Adipose tissue (tissue), 3 donors: ENCODE data around the gene IL10. TPM values are rescaled to one million over a fixed set of nuclear protein-coding genes. Genes with fewer than 3 reads are reported as not detected.
"Not testable (repeated sequence)": the region's sequence is repeated elsewhere in the genome, so short reads cannot be mapped to it uniquely, and the experiment has no call there.

Experiments used
- H3K27ac ChIP-seq: one replicate; pipeline ENCODE4 v1.5.1; 2013; ENCODE audit warnings: low read depth, low read length
- WGBS, 3 donors: extraction: QIAGEN DNeasy Blood & Tissue Kit; methylation state at CpG; one replicate each; pipeline ENCODE4 v1.1.7; 2013; 5-methylcytosine and 5-hydroxymethylcytosine counted together
- polyA plus RNA-seq, 3 donors: library from polyadenylated mRNA; stranded (reverse); fragments of 200-250 nt; gene quantifications; one replicate each; pipeline ENCODE4 v1.2.3, GENCODE V29; 2013
- donor health status: healthy with polysubstance abuse.
- donor health status: Bipolar disorder and iron deficiency.
- donor health status: healthy.

IL10 gene
- polyA plus RNA-seq, 3 donors = 0.77 to 15.1 (median 7.0) TPM

DNA sequence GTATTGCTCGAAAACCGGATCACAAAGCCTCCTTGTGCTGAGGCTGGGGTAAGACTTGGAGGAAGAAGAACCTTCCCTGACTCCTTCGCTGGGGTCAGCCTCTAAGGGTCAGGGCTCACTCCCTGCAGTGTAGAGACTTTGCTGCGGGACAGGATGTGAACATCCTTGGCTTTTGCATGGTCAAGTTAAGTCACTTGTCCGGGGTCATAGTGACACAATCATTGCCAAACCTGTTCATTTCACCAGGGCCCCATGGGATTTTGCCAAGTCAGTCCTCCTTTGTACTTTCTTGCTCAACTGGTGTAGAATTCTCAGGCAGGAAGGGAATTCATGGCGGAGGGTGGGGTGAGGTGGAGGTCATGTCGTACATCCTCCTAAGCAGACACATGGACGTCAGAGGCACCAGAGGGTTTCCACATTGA, 24.7 kb upstream of the IL10 start:
- 61 to 84% (median 63%) methylated on average over 8 of the region's 8 CpGs for WGBS, 3 donors
- no peak overlapping the region for H3K27ac ChIP-seq

DNA sequence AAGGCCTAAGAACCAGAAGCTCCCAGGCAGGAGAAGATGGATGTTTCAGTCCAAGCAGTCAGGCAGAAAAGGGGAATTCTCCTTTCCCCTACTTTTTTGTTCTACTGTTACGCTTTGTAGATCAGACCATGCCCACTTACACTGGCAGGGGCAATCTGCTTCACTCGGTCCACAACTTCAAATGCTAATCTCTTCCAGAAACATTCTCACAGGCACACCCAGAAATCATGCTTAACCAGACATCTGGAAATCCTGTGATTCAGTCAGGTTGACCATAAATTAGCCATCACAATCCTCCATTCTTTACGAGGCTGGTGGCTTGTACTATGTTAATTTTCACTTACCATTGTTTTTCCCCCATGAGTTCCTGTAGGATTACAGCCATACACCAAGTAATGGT, 23.8 kb upstream of the IL10 start:
- 84 to 93% (median 89%) methylated on average over 3 of the region's 3 CpGs for WGBS, 3 donors
- H3K27ac ChIP-seq = no peak overlapping the region

DNA sequence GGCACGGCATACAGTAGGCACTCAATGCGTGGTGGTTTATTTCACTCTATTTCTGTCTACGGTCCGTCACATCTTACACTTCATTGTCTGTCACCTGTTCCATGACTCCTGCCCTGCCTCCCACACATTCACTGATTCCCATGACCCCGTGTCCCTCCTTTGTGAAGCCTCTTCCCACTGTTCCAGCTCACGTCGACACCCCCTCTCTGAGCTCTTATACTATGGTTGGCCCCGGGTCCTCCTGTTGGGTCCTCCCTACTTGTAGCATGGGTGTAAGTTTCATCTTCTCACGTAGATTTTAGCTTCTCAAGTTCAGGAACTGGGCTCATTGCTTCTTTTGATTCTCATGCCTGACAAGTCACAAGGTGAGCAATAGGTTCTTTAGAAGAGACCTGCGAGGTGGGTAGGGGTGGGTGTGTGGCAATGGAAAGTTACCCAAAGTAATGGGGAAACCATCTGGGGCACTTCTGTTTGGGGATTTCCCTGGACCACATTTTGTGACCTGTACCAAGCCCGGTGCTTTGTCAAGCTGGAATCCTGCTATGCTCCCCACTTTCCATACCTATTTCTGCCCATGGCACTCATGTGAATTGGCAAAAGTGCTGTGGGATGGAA, 22.1 kb upstream of the IL10 start:
- no peak overlapping the region for H3K27ac ChIP-seq
- WGBS, 3 donors = 90 to 91% (median 91%) methylated on average over 11 of the region's 11 CpGs

DNA sequence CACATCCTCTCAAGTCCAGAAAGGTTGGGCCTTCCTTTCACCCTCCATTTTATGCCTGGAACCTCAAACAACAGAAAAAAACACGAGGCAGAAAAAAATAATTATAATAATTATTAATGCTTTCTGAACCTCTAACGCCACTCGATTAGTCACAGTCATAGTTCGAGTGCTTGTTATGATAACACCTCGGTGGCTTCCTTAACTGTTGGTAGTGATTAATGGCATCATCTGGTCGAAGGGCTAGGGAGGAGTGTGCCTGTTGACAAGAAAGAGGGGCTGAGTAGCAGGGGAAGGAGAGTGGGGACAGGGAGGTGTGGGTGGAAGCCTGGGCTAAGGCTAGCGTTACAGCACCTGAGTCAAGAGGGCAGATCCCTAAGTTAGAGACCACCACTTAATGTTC, 21.3 kb upstream of the IL10 start:
- no peak overlapping the region for H3K27ac ChIP-seq
- WGBS, 3 donors = 67 to 77% (median 73%) methylated on average over 7 of the region's 7 CpGs

DNA sequence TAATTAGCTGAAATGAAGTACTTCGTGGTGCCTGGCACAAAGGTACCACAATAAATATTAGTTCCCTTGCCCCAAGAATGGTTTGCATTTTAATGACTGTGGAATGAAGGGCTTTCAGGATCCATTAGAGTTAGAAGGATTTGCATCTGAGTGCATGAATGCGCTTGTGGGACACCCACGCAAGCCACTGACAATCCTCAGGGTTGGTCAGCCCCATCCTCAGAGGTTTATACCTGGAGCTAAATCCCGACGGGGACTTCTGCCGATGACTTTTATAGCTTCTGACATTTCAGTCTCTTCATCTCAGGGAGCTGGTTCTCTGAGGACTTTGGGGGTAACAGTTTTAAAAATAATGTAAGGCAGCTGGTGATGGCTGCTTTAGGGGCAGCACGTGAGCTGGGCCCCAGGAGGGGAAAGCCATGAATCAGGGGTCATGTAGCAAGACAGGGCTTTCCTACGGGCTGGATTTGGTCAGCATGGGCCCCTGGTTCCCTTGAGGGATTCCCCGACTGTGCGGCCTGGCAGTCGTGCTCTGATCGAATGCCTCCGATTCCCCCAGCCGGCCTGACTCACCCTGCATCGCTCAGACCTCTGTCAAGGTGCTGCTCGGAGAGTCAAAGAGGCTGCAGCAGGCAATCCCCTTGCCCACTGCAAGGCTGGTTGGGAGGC, 20.8 kb upstream of the IL10 start:
- 89 to 92% (median 90%) methylated on average over 16 of the region's 16 CpGs for WGBS, 3 donors
- no peak overlapping the region for H3K27ac ChIP-seq

DNA sequence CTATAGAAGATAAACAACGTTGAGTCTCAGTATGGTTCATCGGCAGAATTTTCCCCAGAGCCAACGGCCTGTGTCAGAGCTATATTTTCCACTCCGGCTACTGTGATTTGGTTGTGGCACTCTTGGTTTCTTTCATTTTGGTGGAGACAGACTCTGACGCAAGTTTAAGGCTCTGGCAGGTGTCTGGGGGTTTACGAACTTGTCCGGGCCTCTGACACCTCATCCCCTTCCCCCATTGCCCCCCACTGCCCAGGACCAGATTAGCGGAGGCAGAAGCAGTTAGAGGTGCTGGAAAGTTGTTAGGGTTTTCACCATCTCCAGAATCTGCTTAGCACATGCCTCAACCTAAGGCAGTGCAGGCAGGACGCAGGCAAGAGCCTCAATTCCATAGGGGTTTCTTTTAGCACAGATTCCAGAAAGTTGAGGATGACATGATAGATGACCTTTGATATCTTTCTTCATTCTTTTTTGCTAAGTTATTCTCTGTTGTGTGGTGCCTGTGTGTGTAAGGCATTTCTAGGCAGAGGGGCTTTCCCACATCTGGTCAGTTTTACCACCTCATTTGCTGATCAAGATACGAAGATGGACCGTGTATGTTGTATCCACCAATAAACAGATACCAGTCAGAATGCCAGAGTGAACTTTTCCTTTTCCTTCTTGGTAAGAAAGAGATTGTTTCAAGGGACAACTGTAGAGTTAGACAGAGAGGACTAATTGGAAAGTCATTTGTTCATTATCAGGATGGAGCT, 18.4 kb upstream of the IL10 start:
- no peak overlapping the region for H3K27ac ChIP-seq
- 86 to 88% (median 86%) methylated on average over 11 of the region's 11 CpGs for WGBS, 3 donors

DNA sequence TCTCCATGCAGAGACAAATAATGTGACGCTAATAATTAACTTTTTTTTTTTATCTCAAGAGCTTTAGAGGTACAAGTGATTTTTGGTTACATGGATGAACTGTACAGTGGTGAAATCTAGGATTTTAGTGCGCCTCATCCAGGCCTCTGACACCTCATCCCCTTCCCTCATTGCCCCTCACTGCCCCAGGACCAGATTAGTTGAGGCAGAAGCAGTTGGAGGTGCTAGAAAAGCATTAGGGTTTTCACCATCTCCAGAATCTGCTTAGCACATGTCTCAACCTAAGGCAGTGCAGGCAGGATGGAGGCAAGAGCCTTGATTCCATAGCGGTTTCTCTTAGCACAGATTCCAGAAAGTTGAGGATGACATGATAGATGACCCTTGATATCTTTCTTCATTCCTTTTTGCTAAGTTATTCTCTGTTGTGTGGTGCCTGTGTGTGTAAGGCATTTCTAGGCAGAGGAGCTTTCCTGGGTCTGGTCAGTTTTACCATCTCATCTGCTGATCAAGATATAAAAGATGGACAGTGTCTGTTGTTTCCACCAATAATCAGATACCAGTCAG, 16.3 kb upstream of the IL10 start:
- 84 to 95% (median 91%) methylated on average over 3 of the region's 3 CpGs for WGBS, 3 donors
- H3K27ac ChIP-seq = no peak overlapping the region

DNA sequence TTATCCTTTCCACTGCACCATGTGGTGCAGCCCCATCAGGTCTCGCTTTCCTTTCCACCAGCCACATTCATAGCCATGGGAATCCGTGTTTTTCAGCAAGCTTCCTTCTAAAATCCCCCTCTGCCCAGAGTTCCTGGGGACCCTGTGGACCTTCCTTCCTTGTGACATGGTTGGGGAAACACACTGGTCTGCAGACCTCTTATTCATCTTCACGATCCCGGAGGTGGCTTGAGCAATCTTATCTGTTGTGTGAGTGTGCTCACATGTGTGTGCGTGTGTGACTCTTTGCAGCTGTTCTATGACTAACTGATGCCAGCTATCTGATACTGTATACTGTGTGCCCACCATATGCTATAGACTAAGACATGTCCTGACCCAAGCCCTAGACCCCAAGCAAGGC, 15.6 kb upstream of the IL10 start:
- 74 to 78% (median 77%) methylated on average over 5 of the region's 5 CpGs for WGBS, 3 donors
- no peak overlapping the region for H3K27ac ChIP-seq

DNA sequence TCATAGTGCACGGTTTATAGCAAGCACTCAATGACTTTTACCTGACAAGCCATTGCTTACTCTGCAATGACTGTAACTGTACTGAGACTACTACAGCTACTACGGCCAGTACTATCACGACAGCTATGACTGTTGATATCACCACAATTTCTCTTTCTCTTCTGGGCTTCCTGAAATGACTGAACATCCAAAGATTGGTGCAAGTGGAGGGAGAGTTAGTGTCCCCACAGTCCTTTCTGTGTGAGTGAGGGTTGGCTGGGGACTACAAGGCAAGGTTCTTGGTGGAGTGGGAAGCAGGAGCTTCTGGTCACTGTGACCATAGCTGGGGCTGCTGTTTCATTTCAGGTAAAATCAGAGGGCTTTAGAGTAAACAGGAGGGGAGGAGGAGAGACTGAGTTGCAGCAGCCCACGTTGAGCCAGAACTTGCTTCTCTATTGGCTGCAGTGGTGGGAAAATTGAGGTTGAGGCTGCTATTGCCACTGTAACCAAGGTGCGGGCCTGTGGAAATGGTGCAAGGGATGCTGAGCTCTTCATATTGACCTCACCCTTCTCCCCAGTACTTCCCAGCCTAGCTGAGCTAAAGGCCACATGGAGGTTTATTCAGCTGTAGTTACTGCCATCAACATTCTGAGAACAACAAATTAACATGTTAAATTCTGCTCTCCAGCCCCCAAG, 14.1 kb upstream of the IL10 start:
- no peak overlapping the region for H3K27ac ChIP-seq
- WGBS, 3 donors = 79 to 95% (median 85%) methylated on average over 5 of the region's 5 CpGs

DNA sequence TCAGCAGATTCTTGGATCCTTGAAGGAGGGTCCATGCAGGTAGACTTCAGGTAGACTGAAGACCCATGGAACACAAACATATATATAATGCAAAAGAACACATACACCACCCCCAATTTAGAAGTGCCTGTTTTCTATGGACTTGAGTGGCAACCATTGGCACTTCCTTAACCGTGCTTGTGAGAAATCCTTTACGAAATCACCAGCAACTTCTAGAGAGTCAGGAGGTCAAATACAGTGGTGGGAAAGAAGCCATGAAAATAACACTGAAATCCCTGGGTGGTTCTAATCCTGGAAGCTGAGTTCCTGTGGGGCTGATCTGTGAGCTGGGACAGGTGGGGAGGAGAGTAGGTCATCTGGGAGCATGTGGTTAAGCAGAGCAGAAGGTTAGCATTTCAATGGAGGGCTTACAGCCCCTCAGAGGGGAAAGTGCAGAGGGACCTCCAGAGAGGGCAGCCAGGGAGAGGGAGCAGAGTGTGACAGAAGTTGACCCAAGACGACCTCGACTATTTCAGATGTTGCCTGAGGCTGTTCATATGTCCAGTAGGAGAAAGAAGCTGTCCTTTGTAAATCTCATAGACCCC, 13.0 kb upstream of the IL10 start:
- WGBS, 3 donors = 66 to 78% (median 67%) methylated on average over 4 of the region's 4 CpGs

DNA sequence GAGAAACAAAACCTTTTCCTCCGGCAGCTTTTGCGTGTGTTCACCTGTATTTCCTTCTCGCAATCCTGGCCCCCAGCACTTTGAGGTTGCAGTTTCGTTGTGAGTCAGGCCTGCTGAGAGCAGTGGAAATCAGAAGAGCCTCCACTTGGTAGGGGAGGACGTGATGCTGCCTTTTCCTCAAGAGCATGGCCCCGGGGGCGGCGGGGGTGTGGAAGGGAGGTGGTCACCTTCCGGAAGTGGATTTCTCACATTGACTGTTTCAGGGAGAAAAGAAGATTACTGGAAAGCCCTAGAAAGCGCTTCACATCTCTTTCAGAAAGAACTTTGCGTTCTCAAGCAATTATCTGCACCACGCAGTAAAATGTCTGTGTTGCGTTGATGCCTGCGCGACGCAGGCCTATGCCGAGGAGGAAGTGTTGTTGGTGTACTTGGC, 12.2 kb upstream of the IL10 start:
- 88 to 93% (median 92%) methylated on average over 17 of the region's 17 CpGs for WGBS, 3 donors
- no peak overlapping the region for H3K27ac ChIP-seq

More for the DNA sequence above, 13.0 kb upstream of the IL10 start:
- H3K27ac ChIP-seq = no peak overlapping the region

DNA sequence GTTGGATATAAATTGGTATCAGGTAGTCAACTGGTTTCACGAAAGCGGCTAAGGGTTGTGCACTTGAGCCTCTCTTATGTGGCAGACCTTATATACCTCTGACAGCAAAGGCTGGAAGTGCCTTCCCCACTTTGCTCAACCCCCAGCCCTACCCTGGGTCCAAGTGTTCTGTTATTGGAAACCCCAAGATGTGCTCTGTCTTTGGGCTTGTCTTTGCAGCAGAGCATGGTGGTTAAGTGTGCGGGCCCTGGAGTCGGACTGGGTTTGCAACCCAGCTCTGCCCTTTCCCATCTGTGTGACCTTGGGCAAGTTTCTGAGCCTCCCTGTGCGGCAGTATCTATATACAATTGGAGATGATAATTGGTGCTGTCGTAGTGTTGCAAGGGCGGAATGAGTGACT, 11.2 kb upstream of the IL10 start:
- WGBS, 3 donors = 80 to 89% (median 89%) methylated on average over 7 of the region's 7 CpGs
- no peak overlapping the region for H3K27ac ChIP-seq

DNA sequence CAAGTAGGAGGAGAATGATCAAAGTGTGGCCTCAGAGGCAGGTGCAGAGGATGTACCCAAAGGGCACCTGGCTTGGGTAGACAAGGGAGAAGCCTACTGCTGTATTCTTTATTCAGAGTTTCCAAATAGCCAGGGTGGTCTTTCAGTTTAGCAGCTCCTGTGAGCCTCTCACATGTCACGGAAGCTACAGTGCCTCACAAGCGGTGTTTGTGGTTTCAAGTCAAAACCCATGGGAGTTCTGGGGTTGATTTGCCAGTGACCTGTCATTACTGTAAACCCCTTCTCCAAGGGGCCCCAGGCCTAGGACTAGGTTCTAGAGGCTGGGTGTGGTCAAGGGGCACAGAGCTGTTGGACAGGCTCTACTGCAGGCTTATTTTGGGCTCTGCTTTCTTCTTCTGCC, 10.2 kb upstream of the IL10 start:
- WGBS, 3 donors = 53 to 96% (median 55%) methylated on average over 2 of the region's 2 CpGs

DNA sequence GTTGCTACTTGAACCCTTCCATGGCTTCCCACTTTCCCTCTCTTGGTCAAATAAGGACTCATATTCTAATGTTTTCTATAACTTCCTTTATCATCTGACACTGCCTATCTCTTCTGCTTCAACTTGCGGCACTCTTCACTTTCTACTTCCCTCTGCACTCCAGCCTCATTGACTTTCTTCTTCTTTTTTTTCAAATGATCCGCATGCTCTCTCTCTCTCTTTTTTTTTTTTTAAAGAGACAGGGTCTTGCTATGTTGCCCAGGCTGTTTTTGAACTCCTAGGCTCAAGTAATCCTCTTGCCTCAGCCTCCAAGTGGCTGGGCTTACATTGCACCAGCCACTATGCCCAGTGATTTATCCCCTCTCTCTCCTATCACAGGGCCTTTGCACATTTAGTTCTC, 7.3 kb upstream of the IL10 start:
- no peak overlapping the region for H3K27ac ChIP-seq
- 51 to 62% (median 53%) methylated on average over 2 of the region's 2 CpGs for WGBS, 3 donors

More for the DNA sequence above, 10.2 kb upstream of the IL10 start:
- H3K27ac ChIP-seq = no peak overlapping the region

DNA sequence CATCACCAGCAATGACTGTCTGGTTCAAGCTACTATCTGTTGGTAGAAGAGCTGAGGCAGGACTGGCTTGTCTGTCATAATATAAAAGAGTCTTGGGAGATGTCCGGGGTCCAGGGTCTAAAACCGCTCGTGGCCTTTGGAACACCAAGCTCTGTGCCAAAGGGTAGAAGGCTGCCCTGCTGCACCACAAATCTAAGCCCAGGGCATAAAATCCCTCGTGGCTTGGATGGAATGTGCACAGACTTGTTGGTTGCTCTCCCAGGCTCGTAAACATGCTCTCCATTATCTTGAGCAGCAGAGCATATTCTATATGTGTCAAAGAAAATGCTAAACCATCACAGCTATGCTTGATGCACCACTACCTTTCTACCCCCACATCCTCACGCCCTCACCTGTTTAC, 6.6 kb upstream of the IL10 start:
- H3K27ac ChIP-seq = not testable (repeated sequence)
- WGBS, 3 donors = 72 to 82% (median 73%) methylated on average over 6 of the region's 6 CpGs

DNA sequence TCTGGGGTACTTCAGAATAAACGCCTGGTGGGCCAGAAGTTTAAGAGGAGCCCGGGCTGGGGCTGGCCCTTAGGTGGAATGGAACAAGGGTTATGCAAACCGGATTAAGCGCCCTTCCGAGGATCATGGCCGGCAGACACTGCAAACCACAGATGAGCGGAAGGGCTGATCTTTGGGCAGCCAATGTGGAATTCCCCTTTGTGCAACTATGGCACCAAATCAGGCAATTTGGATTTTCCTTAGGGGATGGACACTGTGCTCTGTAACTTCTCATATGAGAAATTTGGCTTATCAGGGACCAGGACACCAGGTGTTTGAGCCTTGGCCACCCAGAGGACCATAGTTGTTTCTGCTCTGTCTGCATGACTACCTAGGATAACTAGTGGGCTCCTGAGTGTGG, 5.7 kb upstream of the IL10 start:
- H3K27ac ChIP-seq = no peak overlapping the region
- 79 to 92% (median 91%) methylated on average over 7 of the region's 7 CpGs for WGBS, 3 donors

DNA sequence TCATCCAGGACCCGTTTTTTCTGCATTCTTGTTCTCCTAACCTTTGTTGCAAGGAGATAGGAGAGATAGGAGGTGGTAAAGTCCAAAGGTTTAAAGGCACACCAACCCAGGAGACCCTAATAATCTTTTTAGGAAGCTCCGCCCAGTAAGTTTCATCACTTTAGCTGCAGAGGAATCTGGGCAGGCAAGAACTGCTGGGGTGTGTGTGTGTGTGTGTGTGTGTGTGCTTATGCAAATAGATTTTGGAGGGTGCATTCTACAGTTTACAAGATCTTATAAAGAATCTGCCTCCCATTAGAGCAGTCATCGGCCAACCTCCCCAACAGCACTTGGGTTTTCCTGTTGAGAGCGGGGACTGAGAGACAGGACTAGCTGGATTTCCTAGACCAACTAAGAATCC, 3.9 kb upstream of the IL10 start:
- WGBS, 3 donors = 74 to 82% (median 75%) methylated on average over 4 of the region's 4 CpGs

DNA sequence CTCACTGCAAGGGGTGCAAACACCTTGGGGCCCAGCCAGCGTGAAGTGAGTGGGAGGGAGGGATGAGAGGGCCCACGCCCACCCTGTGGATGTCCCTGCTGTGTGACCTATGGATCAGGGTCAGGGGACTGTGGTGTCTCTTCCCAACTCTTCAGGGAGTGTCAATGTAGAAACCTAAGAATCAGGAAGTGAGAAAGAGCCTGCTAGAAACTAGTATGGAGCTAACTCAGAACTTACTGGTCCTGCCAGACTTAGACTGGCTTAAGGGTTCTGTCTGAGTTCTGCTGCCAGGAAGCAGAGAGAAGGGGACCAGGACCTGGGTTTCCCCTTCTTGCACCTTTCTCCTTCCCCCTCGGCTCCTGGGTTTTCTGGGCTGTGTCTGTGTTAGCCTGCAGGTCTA, 1.8 kb upstream of the IL10 start:
- 63 to 90% (median 66%) methylated on average over 3 of the region's 3 CpGs for WGBS, 3 donors
- H3K27ac ChIP-seq = no peak overlapping the region

More for the DNA sequence above, 3.9 kb upstream of the IL10 start:
- no peak overlapping the region for H3K27ac ChIP-seq
